GM10847 (cell line): ENCODE measurements around the gene IPCEF1.

Experiments used
- POLR2A ChIP-seq: IDR thresholded peaks from 2 replicates; pipeline ENCODE4 v1.6.1; 2011; ENCODE audit not compliant: insufficient read length; ENCODE audit errors: extremely low read depth

IPCEF1 gene

DNA sequence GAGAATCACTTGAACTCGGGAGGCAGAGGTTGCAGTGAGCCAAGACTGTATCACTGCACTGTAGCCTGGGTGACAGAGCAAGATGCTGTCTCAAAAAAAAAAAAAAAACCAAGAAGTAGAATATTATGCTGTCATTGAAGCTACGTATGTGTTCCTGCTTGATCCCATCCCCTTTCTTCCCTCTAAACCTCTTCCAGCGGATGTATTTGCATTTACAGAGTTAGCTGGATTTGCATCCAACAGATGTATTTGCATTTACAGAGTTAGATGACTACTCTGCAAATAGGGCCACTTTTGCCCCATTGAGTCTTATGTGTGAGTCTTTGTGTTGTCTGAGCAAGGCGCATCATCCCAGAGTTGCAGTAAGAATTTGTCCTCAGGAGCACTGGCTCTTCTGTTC is 24.9 kb upstream of the IPCEF1 start:
- no peak for TF ChIP-seq POLR2A

- no peak for TF ChIP-seq POLR2A
Measured at GRCh38 chr6:154380741-154381140, 24.1 kb upstream of the IPCEF1 start.

DNA sequence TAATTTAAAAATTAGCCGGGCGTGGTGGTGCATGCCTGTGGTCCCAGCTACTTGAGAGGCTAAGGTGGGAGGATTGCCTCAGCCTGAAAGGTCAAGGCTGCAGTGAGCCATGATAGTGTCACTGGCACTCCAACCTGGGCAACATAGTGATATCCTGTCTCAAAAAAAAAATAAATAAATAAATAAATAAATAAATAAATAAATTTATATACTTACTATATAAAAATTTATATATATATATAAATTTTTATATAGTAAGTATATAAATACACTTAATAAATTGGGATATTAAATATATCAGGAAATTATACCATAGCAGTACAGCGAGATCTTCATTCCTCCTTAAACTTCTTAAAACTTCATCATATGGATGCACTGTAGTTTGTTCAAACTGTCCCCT is 23.0 kb upstream of the IPCEF1 start:
- TF ChIP-seq POLR2A = no peak

- no peak for TF ChIP-seq POLR2A
Measured at GRCh38 chr6:154378518-154378917, 21.9 kb upstream of the IPCEF1 start.

- no peak for TF ChIP-seq POLR2A
Measured at GRCh38 chr6:154377726-154378125, 21.1 kb upstream of the IPCEF1 start.

- TF ChIP-seq POLR2A = no peak
Measured at GRCh38 chr6:154373971-154374370, 17.4 kb upstream of the IPCEF1 start.

- TF ChIP-seq POLR2A = no peak
Measured at GRCh38 chr6:154371281-154371680, 14.7 kb upstream of the IPCEF1 start.

- TF ChIP-seq POLR2A = no peak
Measured at GRCh38 chr6:154370545-154370944, 13.9 kb upstream of the IPCEF1 start.

DNA sequence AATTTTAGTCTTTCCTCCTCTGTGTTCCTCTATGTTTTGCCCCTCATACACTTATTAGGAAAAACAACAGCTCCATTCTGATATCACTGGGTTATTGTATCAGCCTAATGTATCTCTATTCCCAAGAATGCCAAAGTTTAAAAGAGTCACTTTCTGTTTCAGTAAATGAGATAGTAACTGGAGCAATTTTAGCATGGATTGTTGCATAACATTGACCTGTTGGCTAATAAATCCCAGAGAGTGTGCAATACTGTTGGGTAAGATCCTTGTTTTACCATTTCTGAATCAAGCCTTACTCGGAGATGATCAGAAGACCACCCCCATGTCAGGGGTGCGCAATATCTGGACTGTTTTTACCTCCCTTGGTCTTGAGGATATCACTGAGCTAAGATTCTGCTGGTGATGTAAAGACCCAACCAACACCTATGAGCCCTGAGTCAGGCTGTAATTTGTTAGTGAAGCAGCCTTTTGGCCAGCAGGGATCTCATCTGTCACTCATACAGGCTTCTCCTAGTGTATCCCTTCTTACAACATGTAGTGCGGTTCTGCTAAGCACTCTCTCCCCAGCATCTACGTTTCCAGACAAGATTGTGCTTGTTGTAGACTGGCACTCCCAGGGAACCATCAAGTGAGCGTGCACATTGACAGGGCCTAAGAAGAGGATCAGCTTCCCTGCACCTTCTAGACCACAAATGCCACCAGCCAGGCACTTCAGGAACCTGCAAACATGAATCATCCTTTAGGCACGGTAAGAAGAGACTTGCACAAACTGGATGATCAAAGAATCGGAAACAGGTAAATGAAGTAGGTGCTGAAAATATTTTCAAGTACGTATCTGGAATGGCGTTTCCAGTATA is 11.5 kb upstream of the IPCEF1 start:
- no peak for TF ChIP-seq POLR2A

DNA sequence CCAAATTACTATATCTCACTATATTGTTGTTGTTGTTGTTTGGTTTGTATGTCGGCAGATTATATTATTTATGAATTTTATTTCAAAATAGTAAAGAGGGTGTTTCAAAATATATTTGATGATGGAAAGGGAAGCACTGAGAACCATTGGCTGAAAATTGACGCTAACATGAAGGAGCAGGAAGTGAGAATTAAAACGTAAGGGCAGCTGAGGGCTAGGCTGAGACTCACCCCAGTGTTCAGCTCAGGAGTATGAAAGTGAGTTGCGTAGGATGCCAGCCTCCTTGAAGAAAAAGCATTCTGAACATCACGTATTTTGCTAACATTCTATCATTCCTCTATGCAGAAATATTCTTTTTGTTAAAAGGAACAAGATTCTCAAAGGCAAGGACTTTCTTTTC is 10.7 kb upstream of the IPCEF1 start:
- TF ChIP-seq POLR2A = no peak

GRCh38 chr6:154363821-154364220 is 7.2 kb upstream of the IPCEF1 start:
- TF ChIP-seq POLR2A = no peak

GRCh38 chr6:154361476-154361875 is 4.9 kb upstream of the IPCEF1 start:
- TF ChIP-seq POLR2A = no peak

- TF ChIP-seq POLR2A = no peak
Measured at GRCh38 chr6:154360476-154360875, 3.9 kb upstream of the IPCEF1 start.

GRCh38 chr6:154359679-154360078 is 3.1 kb upstream of the IPCEF1 start:
- TF ChIP-seq POLR2A = no peak

DNA sequence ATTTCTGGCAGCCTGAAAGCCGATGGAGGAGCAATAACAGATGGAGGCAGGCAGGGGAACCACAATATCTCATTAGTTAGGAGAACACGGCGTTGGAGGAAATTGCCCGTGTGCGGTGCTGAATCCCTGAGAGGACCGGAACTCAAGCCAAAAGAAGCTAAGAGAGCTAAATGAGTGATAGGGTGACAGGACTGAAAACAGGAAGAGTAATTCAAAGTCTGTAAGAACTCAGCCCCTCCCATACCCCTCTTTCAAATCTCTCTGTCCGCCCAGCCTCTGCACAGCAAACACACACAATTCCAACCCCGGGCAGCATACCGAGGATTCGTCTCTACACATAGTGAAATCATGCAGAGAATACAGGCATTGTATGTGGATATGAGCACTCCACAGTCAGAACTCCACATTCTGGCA is 2.6 kb upstream of the IPCEF1 start:
- no peak for TF ChIP-seq POLR2A

GRCh38 chr6:154358019-154358545 is 1.5 kb upstream of the IPCEF1 start:
- no peak for TF ChIP-seq POLR2A

DNA sequence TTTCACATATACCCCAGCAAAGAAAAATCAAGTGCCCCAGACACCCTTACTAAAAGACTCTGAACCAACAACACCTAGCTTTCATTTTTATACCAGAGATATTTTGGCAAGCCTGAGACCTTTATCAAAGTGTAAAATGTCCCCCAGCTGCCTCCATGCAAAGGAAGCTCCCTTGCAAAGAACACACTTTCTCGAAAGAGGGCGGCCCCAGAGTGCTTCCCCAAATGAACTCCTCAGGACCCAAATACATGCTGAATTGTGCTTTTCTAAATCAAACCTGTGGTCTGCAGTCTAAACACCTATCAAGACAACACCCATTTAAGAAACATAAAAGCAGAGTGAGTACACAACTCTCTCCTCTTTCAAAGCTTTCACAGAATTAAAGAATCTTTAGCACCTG is 490 bp downstream of the IPCEF1 start:
- TF ChIP-seq POLR2A = no peak
